AG04450 (cell line): ENCODE measurements around the gene CDH13. TPM values are rescaled to one million over a fixed set of nuclear protein-coding genes. Genes with fewer than 3 reads are reported as not detected.

Experiments used
- CTCF ChIA-PET: fragments of 300-600, 350-600 bp; formaldehyde crosslinking; extraction: SDS; loops from one replicate; lab custom pipeline; 2022; ENCODE audit warnings: antibody characterized with exemption, inconsistent platforms; lab: Charles Lee
- POLR2A ChIA-PET: fragments of 350-600 bp; formaldehyde crosslinking; extraction: SDS; loops from one replicate; lab custom pipeline; 2021; ENCODE audit warnings: antibody characterized with exemption, inconsistent platforms; lab: Yijun Ruan, JAX
- DNase-seq: peaks from one replicate; pipeline ENCODE4 v3.0.0-alpha.2; 2011; ENCODE audit warnings: low read depth, low spot score
- H3K27ac ChIP-seq: one replicate; pipeline ENCODE4 v1.5.1; 2012; ENCODE audit warnings: low read depth, low read length, control low read depth
- H3K27me3 ChIP-seq: one replicate; pipeline ENCODE4 v1.6.0; 2012; ENCODE audit warnings: low read length; ENCODE audit not compliant: control insufficient read depth, insufficient read depth
- H3K4me3 ChIP-seq: 2 replicates; pipeline ENCODE4 v1.5.1; 2011; ENCODE audit warnings: mild to moderate bottlenecking, low read depth, low read length, control low read depth
- H3K9me3 ChIP-seq: 2 replicates; pipeline ENCODE4 v1.5.1; 2012; ENCODE audit warnings: low read length; ENCODE audit not compliant: control insufficient read depth, insufficient read depth
- polyA plus RNA-seq: library from polyadenylated mRNA; depleted of rRNA; stranded (reverse); fragments of >200 nt; gene quantifications from 2 replicates; pipeline ENCODE4 v1.2.3, GENCODE V29; 2011
- TF ChIP-seq, protein P1 (sequence below): IDR thresholded peaks from 2 replicates; pipeline ENCODE4 v1.5.1; 2011; ENCODE audit warnings: low read depth, low read length, control low read depth, inconsistent platforms

Gene CDH13
- polyA plus RNA-seq, 1 experiment: 55.0 TPM

DNA sequence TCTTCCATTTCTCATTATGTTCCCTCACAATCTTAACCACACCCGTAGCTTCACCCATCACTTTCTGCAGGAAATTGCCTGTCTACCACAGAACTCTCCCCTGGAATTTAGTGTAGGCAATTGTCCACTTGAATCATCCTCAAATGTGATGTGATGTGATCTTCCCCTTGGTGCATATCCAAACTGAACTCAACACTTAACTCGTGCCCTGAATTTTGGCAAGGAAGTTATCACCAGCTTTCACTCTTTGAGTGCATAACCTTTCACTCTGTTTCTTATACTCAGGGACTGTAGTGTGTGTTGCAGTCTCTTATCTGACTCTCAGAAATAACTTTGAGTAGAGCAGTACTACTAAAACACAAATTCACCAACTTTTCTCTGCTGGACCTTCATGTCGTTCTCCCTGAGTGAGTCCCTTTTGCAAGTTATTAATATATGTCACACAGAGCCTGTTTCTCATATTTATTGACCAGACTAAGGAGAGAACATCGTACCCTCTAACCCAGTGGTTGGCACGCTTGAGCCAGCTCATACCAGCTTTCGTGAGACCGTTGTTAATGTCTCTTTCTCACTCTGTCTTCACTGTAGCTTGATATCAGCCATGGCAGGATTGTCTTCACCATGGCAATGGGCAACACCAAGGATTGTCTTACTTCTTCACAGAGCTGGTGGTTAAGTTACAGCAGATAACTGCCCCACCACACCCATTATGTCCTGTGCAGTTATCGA, 622.1 kb downstream of the CDH13 start:
- Histone ChIP-seq H3K27me3 (no peaks in the 10 kb centered on the region), H3K27ac (no peak overlapping the region), H3K9me3 (no peaks in the 10 kb centered on the region), H3K4me3 (no peak overlapping the region)
- TF ChIP-seq, protein P1, sequence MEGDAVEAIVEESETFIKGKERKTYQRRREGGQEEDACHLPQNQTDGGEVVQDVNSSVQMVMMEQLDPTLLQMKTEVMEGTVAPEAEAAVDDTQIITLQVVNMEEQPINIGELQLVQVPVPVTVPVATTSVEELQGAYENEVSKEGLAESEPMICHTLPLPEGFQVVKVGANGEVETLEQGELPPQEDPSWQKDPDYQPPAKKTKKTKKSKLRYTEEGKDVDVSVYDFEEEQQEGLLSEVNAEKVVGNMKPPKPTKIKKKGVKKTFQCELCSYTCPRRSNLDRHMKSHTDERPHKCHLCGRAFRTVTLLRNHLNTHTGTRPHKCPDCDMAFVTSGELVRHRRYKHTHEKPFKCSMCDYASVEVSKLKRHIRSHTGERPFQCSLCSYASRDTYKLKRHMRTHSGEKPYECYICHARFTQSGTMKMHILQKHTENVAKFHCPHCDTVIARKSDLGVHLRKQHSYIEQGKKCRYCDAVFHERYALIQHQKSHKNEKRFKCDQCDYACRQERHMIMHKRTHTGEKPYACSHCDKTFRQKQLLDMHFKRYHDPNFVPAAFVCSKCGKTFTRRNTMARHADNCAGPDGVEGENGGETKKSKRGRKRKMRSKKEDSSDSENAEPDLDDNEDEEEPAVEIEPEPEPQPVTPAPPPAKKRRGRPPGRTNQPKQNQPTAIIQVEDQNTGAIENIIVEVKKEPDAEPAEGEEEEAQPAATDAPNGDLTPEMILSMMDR: 0 out of 2 replicates have a peak, but pooled peaks have one; percentile 7
- DNase-seq: no peak
- CTCF ChIA-PET: interaction anchor here (1.1 to 2.7 kb wide), 2 partner anchors 107 to 198 kb away, joined by 4 to 14 read pairs; no protein-coding TSS in a partner anchor
- POLR2A ChIA-PET: no interaction called here

DNA sequence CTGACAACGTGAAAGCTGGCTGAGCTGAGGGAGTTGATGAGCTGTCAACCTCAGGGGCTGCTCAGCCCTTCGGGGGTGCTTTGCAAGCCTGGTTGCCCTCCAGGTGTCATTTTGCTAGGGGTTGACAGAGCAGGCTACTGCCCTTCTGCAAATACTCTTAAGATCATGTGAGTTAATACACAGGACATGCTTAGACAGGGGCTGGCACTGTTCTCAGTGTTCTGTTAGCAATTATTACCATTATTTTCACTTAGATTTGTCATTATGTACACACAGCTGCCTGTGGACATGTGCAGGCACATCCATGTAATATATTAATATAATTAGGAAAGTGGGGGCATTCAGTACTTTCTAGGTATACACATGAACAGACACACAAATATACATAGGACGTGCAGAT, 626.8 kb downstream of the CDH13 start:
- POLR2A ChIA-PET: no interaction called here
- no peak for DNase-seq
- Histone ChIP-seq H3K4me3 (no peak overlapping the region), H3K27ac (no peak overlapping the region), H3K27me3 (no peaks in the 10 kb centered on the region), H3K9me3 (no peaks in the 10 kb centered on the region)
- CTCF ChIA-PET: no interaction called here
- TF ChIP-seq, protein P1: no peak

DNA sequence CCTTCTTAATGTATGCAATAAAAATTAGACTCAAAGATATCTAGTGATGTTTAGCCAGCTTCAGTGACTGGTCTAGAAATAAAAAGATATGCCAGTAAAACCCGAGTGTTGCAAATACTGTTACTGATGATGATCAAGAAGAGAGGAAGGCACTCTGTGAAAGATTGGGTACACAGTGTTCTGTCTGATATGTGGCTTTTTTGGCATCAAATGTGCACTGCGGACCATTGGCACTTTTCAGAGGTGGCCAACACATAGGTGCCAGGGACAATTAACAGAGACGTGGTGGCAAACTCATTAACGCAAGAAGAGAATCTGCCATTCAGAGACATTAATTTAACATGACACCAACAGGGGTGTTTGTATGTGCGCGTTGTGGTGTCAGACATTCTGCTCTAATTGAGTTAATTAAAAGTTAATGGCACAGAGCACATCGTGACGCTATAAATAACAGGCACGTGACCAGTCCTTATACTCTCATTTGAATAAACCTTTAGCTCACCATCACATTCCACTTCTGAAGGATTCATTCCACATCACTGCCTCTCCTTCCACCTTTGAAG, 631.7 kb downstream of the CDH13 start:
- no peak for DNase-seq
- Histone ChIP-seq H3K9me3 (no peaks in the 10 kb centered on the region), H3K27me3 (no peaks in the 10 kb centered on the region), H3K27ac (no peak overlapping the region), H3K4me3 (no peak overlapping the region)
- TF ChIP-seq, protein P1: no peak
- ChIA-PET POLR2A (no interaction called here), CTCF (no interaction called here)

DNA sequence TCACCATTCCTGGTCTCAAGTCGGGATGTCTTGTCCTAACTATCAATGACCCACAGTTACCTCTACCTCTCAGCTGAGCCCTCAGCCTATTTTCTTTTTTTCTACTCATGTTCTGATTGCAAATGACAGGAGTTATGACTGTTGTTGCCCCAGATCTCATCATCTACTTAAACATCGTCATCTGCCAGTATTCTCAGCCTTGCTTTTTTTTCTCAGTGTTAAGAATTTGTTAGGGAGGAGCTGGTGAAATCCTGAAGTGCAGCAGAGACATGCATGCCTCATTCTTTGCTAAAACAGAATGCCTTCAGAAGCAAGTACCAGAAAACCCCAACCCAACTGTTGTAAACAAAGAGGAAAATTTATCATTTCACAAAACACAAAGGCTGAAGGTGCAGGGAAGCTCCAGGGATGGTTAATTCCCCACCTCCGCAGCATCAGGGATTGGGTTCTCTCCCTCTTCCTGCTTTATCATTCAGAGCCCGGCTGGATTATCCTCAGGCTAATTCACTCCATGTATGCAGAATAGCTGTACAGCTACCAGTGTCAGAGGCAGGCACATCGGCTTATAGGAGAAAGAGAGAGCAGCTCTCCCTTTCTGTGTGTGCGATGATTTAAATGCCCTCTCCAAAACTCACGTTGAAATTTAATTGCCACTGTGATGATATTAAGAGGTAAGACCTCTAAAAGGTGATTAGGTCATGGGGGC, 640.2 kb downstream of the CDH13 start:
- no peak overlapping the region for H3K4me3 ChIP-seq
- no peak for DNase-seq
- H3K27me3 ChIP-seq: no peaks in the 10 kb centered on the region
- H3K9me3 ChIP-seq: no peaks in the 10 kb centered on the region
- TF ChIP-seq, protein P1: no peak
- POLR2A ChIA-PET: no interaction called here
- H3K27ac ChIP-seq: no peak overlapping the region
- CTCF ChIA-PET: no interaction called here

DNA sequence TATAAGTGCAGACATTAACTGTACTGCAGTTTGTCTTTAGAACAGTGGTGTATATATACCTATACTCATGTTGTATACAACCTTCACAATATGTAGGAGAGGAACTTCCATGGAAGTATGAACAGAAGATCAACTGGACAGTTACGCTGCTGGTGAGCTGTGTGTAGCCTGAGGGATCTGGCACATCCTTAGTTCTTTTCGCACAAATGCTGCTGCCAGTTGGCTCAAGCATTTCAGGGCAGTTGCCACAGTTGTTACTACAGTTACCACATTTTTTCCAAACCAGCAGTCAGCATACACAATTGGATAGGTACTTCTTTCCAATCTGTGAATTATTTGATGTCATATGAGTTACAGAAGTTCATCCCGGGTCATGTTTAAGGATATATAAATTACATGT, 641.4 kb downstream of the CDH13 start:
- Histone ChIP-seq H3K9me3 (no peaks in the 10 kb centered on the region), H3K27ac (no peak overlapping the region), H3K4me3 (no peak overlapping the region), H3K27me3 (no peaks in the 10 kb centered on the region)
- DNase-seq: no peak
- ChIA-PET CTCF (no interaction called here), POLR2A (no interaction called here)
- TF ChIP-seq, protein P1: no peak
